ENCODE measurements around the gene MBD5.

GRCh38 chr2:148531235-148531634 is 510.3 kb downstream of the MBD5 start:
- TF ChIP-seq CTCF (IDR thresholded peaks at IDR 0.05), result no peak
- TF ChIP-seq FOXM1 (IDR thresholded peaks at IDR 0.05; ENCODE audit: low read depth), result no peak
- TF ChIP-seq MEF2A (IDR thresholded peaks at IDR 0.05; ENCODE audit: borderline replicate concordance, low read depth), result no peak
- TF ChIP-seq IRF3 (IDR thresholded peaks at IDR 0.05; ENCODE audit: low read depth, low read length), result no peak
- TF ChIP-seq ZBTB33 (IDR thresholded peaks at IDR 0.05; ENCODE audit: borderline replicate concordance, low read depth), result no peak
- no peak for TF ChIP-seq POLR2AphosphoS5 (IDR thresholded peaks at IDR 0.05; ENCODE audit: low read depth, low read length)
- no peak for TF ChIP-seq RCOR1 (IDR thresholded peaks at IDR 0.05; ENCODE audit: low read length)
- TF ChIP-seq NRF1 (IDR thresholded peaks at IDR 0.05; ENCODE audit: low read depth, low read length), result no peak

Measured in SK-N-SH (cell line).